ENCODE results near the gene LTF. TPM values are rescaled to one million over a fixed set of nuclear protein-coding genes. Genes with fewer than 3 reads are reported as not detected.

Gene LTF
- total and polyA plus RNA-seq, 2 of the 13 experiments (the other 11 are each of a cell fraction or from before 2014, with no cell fraction given) = not detected

- TF ChIP-seq ZNF430 (CRISPR knock-in tag; IDR thresholded peaks at IDR 0.05) (no peak), IKZF1 (IDR thresholded peaks at IDR 0.05) (no peak), NFYC (CRISPR knock-in tag; IDR thresholded peaks at IDR 0.05) (no peak), ATF7 (IDR thresholded peaks at IDR 0.05) (no peak), ATF7 (CRISPR knock-in tag; IDR thresholded peaks at IDR 0.05) (no peak), ZNF446 (CRISPR knock-in tag; IDR thresholded peaks at IDR 0.05) (no peak), TAF1 (CRISPR knock-in tag; IDR thresholded peaks at IDR 0.05) (no peak), ZNF318 (CRISPR knock-in tag; IDR thresholded peaks at IDR 0.05) (no peak), ELF1 (CRISPR knock-in tag; IDR thresholded peaks at IDR 0.05) (no peak), TBP (CRISPR knock-in tag; IDR thresholded peaks at IDR 0.05) (no peak), IRF9 (CRISPR knock-in tag; IDR thresholded peaks at IDR 0.05; ENCODE audit: borderline replicate concordance) (no peak), TMF1 (CRISPR knock-in tag; IDR thresholded peaks at IDR 0.05; ENCODE audit: low read depth) (no peak), ZNF512 (CRISPR knock-in tag; IDR thresholded peaks at IDR 0.05) (no peak), RBFOX2 (IDR thresholded peaks at IDR 0.05; ENCODE audit: low read depth, low read length) (no peak)
Observed at GRCh38 chr3:46478341-46478740, 13.6 kb upstream of the LTF start (continued).

All from HepG2 (cell line).